Ishikawa (cell line): ENCODE results near the gene PRKCQ.

Experiments
- EGR1 ChIP-seq: IDR thresholded peaks from 2 replicates; pipeline ENCODE4 v1.6.1; 2012
- EP300 ChIP-seq: IDR thresholded peaks from 2 replicates; pipeline ENCODE4 v1.6.1; 2012; ENCODE audit warnings: borderline replicate concordance
- NFIC ChIP-seq: IDR thresholded peaks from 2 replicates; pipeline ENCODE4 v1.6.1; 2012
- RAD21 ChIP-seq: IDR thresholded peaks from 2 replicates; pipeline ENCODE4 v1.6.1; 2012; ENCODE audit warnings: low read depth
- TAF1 ChIP-seq: IDR thresholded peaks from 2 replicates; pipeline ENCODE4 v1.6.1; 2012; ENCODE audit warnings: low read depth, mild to moderate bottlenecking
- TEAD4 ChIP-seq: IDR thresholded peaks from 2 replicates; pipeline ENCODE4 v1.6.1; 2012
- YY1 ChIP-seq: IDR thresholded peaks from 2 replicates; pipeline ENCODE4 v1.6.1; 2012; ENCODE audit warnings: low read depth
- TF ChIP-seq, protein P1 (sequence below): IDR thresholded peaks from 2 replicates; pipeline ENCODE4 v1.6.1; 2012

DNA sequence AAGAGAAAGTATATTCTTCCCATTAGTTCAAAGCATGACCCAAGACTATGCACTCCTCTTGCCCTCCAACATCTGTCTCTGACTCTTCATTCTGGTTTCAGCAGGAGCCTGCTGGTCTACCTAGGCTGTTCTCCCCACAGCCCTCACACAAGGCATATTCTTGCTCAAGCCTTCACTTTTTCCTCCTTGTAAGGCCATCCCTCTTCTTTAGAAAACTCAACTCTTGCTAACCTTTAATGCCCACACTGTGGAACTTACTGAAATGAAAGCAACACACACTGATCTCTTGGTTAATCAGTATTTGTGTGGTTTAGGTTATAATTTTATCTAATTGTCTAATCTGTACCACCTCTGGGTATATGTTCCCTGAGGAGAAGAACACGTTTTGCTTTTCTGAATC is 75.8 kb downstream of the PRKCQ start:
- TF ChIP-seq YY1 (no peak), NFIC (no peak), EGR1 (no peak), TEAD4 (no peak), TAF1 (no peak), EP300 (no peak), RAD21 (no peak)
- TF ChIP-seq, protein P1, sequence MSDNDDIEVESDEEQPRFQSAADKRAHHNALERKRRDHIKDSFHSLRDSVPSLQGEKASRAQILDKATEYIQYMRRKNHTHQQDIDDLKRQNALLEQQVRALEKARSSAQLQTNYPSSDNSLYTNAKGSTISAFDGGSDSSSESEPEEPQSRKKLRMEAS, result no peak
